K562 (cell line): Measurements from ENCODE around the gene RIIAD1. TPM values are rescaled to one million over a fixed set of nuclear protein-coding genes. Genes with fewer than 3 reads are reported as not detected.

ENCODE experiments used
- ATAC-seq: fragments of 200-7000 bp; cut with Tn5 transposase; 3 replicates; pipeline ENCODE4 v1.9.1; 2020; ENCODE audit warnings: moderate library complexity
- BruUV-seq: library from RNA; stranded (reverse); fragments of 400-500 nt; replicated peaks from 2 replicates; lab custom pipeline; 2021; lab: Mats Ljungman, UMichigan
- CTCF ChIA-PET: fragments of 300-600 bp; formaldehyde crosslinking; extraction: SDS; loops from one replicate; lab custom pipeline; 2021; ENCODE audit warnings: low intra/inter-chr PET ratio; lab: Yijun Ruan, JAX
- POLR2A ChIA-PET: fragments of 300-600, 350-650 bp; sonication (Branson Sonifier 250); formaldehyde crosslinking; extraction: SDS; loops from one replicate; lab custom pipeline; 2021; ENCODE audit warnings: antibody characterized with exemption, inconsistent platforms; lab: Yijun Ruan, JAX
- DNase-seq, 4 experiments: peaks; one replicate each; pipeline versions ENCODE4 v3.0.0 to v3.0.0-alpha.2; 2011 to 2018; ENCODE audit warnings: low spot score in 3 of 4, mixed read lengths in 3 of 4; ENCODE audit errors: extremely low read depth in 1 of 4
- FAIRE-seq: peaks from 2 replicates; lab custom pipeline; 2011; peaks lifted over from hg19 to GRCh38; lab: Jason Lieb, UNC
- H2AFZ ChIP-seq: 2 replicates; pipeline ENCODE4 v1.6.0; 2011; ENCODE audit warnings: low read depth, low read length, control low read depth, inconsistent platforms
- H3K27ac ChIP-seq: fragments of 200-600 bp; 3 replicates; pipeline ENCODE4 v1.8.0; 2011; ENCODE audit warnings: low read depth, mild to moderate bottlenecking, control low read depth, inconsistent platforms, low read length, moderate library complexity, mixed read lengths; ENCODE audit errors: extremely low read depth
- H3K27me3 ChIP-seq, 2 experiments: fragments of 300-600 bp in 1 of 2; 2 replicates in 1 of 2; 3 replicates in 1 of 2; pipeline versions ENCODE4 v1.6.0 to v1.8.0; 2011; ENCODE audit warnings: inconsistent platforms in 2 of 2, low read length in 2 of 2, mild to moderate bottlenecking in 1 of 2, mixed read lengths in 1 of 2, moderate library complexity in 1 of 2; ENCODE audit not compliant: control insufficient read depth in 2 of 2, insufficient read depth in 2 of 2
- H3K36me3 ChIP-seq: fragments of 300-600 bp; 3 replicates; pipeline ENCODE4 v1.8.0; 2011; ENCODE audit warnings: mild to moderate bottlenecking, low read length, inconsistent platforms; ENCODE audit not compliant: control insufficient read depth, insufficient read depth
- H3K4me1 ChIP-seq, 2 experiments: fragments of 200-600 bp in 1 of 2; replicated peaks in 1 of 2; 2 replicates in 1 of 2; 3 replicates in 1 of 2; pipeline versions ENCODE4 v1.5.1 to v1.8.0; 2011; ENCODE audit warnings: inconsistent platforms in 2 of 2, low read length in 2 of 2, mild to moderate bottlenecking in 1 of 2, mixed read lengths in 1 of 2, moderate library complexity in 1 of 2; ENCODE audit not compliant: control insufficient read depth in 2 of 2, insufficient read depth in 2 of 2
- H3K4me2 ChIP-seq: 2 replicates; pipeline ENCODE4 v1.6.1; 2011; ENCODE audit warnings: low read length, control low read depth, inconsistent platforms, mixed read lengths; ENCODE audit not compliant: insufficient read depth
- H3K4me3 ChIP-seq: fragments of 200-600 bp; sonication (generic), shearing (Covaris generic); 2 replicates; pipeline ENCODE4 v1.5.1; 2016; ENCODE audit warnings: control low read depth, inconsistent platforms
- H3K79me2 ChIP-seq: fragments of 200-600 bp; 3 replicates; pipeline ENCODE4 v1.8.0; 2011; ENCODE audit warnings: low read length, inconsistent platforms; ENCODE audit not compliant: control insufficient read depth, insufficient read depth
- H3K9ac ChIP-seq, 2 experiments: 2 replicates each; pipeline versions ENCODE4 v1.6.0 to v1.6.1; 2011; ENCODE audit warnings: low read depth in 2 of 2, low read length in 2 of 2, control low read depth in 1 of 2, inconsistent platforms in 1 of 2, mild to moderate bottlenecking in 1 of 2, mixed read lengths in 1 of 2; ENCODE audit not compliant: insufficient read depth in 1 of 2
- H3K9me1 ChIP-seq: one replicate; pipeline ENCODE4 v1.6.0; 2011; ENCODE audit warnings: inconsistent platforms, mild to moderate bottlenecking, low read length, moderate library complexity; ENCODE audit not compliant: control insufficient read depth, insufficient read depth
- H3K9me3 ChIP-seq: replicated peaks from 2 replicates; pipeline ENCODE4 v1.5.1; 2011; ENCODE audit warnings: low read depth, low read length, inconsistent platforms; ENCODE audit not compliant: control insufficient read depth, insufficient read depth
- H4K20me1 ChIP-seq: replicated peaks from 2 replicates; pipeline ENCODE4 v1.6.1; 2011; ENCODE audit warnings: low read length, inconsistent platforms, mixed read lengths; ENCODE audit not compliant: control insufficient read depth, insufficient read depth
- ATF7 ChIP-seq: fragments of 450-650 bp; IDR thresholded peaks from 2 replicates; pipeline ENCODE4 v1.7.1; 2014; ENCODE audit warnings: mild to moderate bottlenecking, moderate library complexity
- CBX3 ChIP-seq, 2 experiments: IDR thresholded peaks; 1 replicate in 1 of 2; 2 replicates in 1 of 2; pipeline ENCODE4 v1.6.1; 2012; ENCODE audit warnings: inconsistent platforms in 2 of 2, low read length in 2 of 2, borderline replicate concordance in 1 of 2, control low read depth in 1 of 2
- E2F6 ChIP-seq, 2 experiments: IDR thresholded peaks; 2 replicates each; pipeline ENCODE4 v1.6.1; 2011; ENCODE audit warnings: borderline replicate concordance in 1 of 2, control low read depth in 1 of 2, low read depth in 1 of 2, low read length in 1 of 2, mild to moderate bottlenecking in 1 of 2, mixed read lengths in 1 of 2, moderate library complexity in 1 of 2; ENCODE audit not compliant: insufficient read depth in 1 of 2, insufficient read length in 1 of 2, poor library complexity in 1 of 2, severe bottlenecking in 1 of 2; ENCODE audit errors: extremely low read depth in 1 of 2
- KDM1A ChIP-seq, 2 experiments: fragments of 450-650 bp; IDR thresholded peaks; 2 replicates each; pipeline ENCODE4 v1.6.1; 2016; ENCODE audit warnings: mild to moderate bottlenecking in 2 of 2
- SIN3A ChIP-seq, 2 experiments: fragments of 150-350 bp in 1 of 2; IDR thresholded peaks; 2 replicates each; pipeline ENCODE4 v1.6.1; 2011 to 2016; ENCODE audit warnings: borderline replicate concordance in 2 of 2, low read depth in 2 of 2, low read length in 2 of 2, mild to moderate bottlenecking in 2 of 2, moderate library complexity in 2 of 2; ENCODE audit not compliant: control insufficient read depth in 1 of 2
- SRSF3 ChIP-seq: fragments of 200-400 bp; formaldehyde crosslinking; IDR thresholded peaks from 2 replicates; pipeline ENCODE4 v1.6.1; 2016; ENCODE audit warnings: mild to moderate bottlenecking, low read length, moderate library complexity; ENCODE audit not compliant: insufficient read depth
- ZFP1 ChIP-seq: fragments of 450-650 bp; formaldehyde crosslinking; IDR thresholded peaks from 2 replicates; pipeline ENCODE4 v1.4.0; 2020; ENCODE audit warnings: mild to moderate bottlenecking, mixed read lengths
- ZNF584 ChIP-seq: fragments of 200-800 bp; sonication (Bioruptor generic); IDR thresholded peaks from 2 replicates; pipeline ENCODE4 v1.6.1; 2016; ENCODE audit warnings: low read depth, mild to moderate bottlenecking, missing genetic modification characterization, missing compliant biosample characterization
- ZNF707 ChIP-seq: fragments of 250-450 bp; sonication (Bioruptor Pico); conservative IDR thresholded peaks from 2 replicates; pipeline ENCODE4 v1.8.0; 2022; ENCODE audit warnings: inconsistent platforms, mild to moderate bottlenecking, moderate library complexity
- ZNF766 ChIP-seq: fragments of 200-800 bp; sonication (Bioruptor generic); conservative IDR thresholded peaks from 2 replicates; pipeline ENCODE4 v1.6.1; 2016; ENCODE audit warnings: missing genetic modification characterization, missing compliant biosample characterization
- WGBS: fragments of 100-300 bp; shearing (Covaris generic); methylation state at CpG from one replicate; pipeline ENCODE4 v1.1.6; 2016; ENCODE audit warnings: low coverage, mixed read lengths; ENCODE audit not compliant: insufficient coverage; ENCODE audit errors: missing lambda C conversion rate; 5-methylcytosine and 5-hydroxymethylcytosine counted together
- in situ Hi-C: fragments of 300-500 bp; cut with MboI; formaldehyde crosslinking; loops from 4 replicates; pipeline ENCODE4 v1.15.0; 2018; ENCODE audit warnings: inconsistent platforms, mixed read lengths
- intact Hi-C: fragments of 100-400 bp; cut with micrococcal nuclease; formaldehyde crosslinking; loops from 2 replicates; pipeline ENCODE4 v1.14.2; 2022
- polyA plus RNA-seq, 8 experiments: library from polyadenylated mRNA; depleted of rRNA in 4 of 8; stranded (reverse) in 5 of 8; unstranded in 3 of 8; fragments of >200 nt; fragmentation: Nextera tagmentation in 2 of 8; fragmentation: Illumina TruSeq in 1 of 8; extraction: Ambion mirVana in 2 of 8; extraction: Trizol in 1 of 8; gene quantifications; 2 replicates each; pipeline versions ENCODE4 v1.2.1 to v1.2.3, GENCODE V29; 2011 to 2014; ENCODE audit warnings: inconsistent platforms in 1 of 8, missing spikeins in 1 of 8
- total RNA-seq, 7 experiments: library from RNA; depleted of rRNA in 6 of 7; stranded (reverse); fragments of >200 nt in 6 of 7; fragmentation: Illumina TruSeq in 2 of 7; extraction: Trizol in 2 of 7; gene quantifications; 2 replicates each; pipeline versions ENCODE4 v1.2.1 to v1.2.3, GENCODE V29; 2011 to 2021; ENCODE audit warnings: low replicate concordance in 1 of 7
- TF ChIP-seq, protein P1 (sequence below): sonication (generic); formaldehyde crosslinking; IDR thresholded peaks from 2 replicates; pipeline ENCODE4 v1.8.0; 2022; ENCODE audit warnings: mild to moderate bottlenecking, low read depth, missing genetic modification reagents
- TF ChIP-seq, protein P2 (sequence below): fragments of 250-450 bp; sonication (Bioruptor Pico); IDR thresholded peaks from 2 replicates; pipeline ENCODE4 v1.6.1; 2021; ENCODE audit warnings: mild to moderate bottlenecking

The RIIAD1 gene
- total and polyA plus RNA-seq, 9 of the 15 experiments (the other 6 are each of a cell fraction or from before 2014, with no cell fraction given): not detected

DNA sequence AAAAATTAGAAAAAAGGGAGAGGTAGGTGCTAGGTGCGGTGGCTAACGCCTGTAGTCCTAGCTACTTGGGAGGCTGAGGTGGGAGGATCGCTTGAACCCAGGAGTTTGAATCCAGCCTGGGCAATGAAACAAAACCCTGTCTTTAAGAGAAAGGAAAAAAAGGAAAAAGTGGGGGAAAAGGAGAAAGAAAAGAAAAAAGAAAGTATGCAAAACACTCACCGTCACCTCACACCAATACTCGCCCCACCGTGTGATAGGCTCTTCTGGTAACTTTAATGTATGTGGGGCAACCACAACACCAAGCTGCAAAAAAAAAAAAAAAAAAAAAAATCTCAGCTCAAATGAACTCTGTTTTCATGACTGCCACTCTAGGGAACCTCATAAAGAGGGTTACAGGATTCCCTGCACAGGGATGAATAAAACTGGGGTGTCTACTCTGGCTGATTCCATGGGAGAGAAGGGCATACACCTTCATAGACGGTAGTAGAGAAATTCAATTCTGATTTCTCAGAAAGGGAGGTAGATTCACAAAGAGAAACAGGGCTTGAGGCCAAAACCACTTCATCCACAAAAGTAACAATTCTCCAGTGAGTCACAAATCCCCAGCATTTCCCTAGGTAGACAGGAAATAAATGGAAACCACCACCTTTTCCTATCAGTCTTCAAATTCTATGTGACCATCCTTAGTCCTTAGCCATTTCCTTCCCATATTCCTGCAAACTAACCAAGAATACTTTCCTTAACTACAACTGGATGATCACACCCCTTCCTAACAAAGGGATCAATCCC is 39.5 kb downstream of the RIIAD1 start (continued):
- TF ChIP-seq E2F6 (IDR thresholded peaks at IDR 0.05; ENCODE audit: borderline replicate concordance in 1 of 2, extremely low read depth in 1 of 2, insufficient read depth in 1 of 2, insufficient read length in 1 of 2, low read depth in 1 of 2, low read length in 1 of 2, poor library complexity in 1 of 2, severe bottlenecking in 1 of 2): no peak

DNA sequence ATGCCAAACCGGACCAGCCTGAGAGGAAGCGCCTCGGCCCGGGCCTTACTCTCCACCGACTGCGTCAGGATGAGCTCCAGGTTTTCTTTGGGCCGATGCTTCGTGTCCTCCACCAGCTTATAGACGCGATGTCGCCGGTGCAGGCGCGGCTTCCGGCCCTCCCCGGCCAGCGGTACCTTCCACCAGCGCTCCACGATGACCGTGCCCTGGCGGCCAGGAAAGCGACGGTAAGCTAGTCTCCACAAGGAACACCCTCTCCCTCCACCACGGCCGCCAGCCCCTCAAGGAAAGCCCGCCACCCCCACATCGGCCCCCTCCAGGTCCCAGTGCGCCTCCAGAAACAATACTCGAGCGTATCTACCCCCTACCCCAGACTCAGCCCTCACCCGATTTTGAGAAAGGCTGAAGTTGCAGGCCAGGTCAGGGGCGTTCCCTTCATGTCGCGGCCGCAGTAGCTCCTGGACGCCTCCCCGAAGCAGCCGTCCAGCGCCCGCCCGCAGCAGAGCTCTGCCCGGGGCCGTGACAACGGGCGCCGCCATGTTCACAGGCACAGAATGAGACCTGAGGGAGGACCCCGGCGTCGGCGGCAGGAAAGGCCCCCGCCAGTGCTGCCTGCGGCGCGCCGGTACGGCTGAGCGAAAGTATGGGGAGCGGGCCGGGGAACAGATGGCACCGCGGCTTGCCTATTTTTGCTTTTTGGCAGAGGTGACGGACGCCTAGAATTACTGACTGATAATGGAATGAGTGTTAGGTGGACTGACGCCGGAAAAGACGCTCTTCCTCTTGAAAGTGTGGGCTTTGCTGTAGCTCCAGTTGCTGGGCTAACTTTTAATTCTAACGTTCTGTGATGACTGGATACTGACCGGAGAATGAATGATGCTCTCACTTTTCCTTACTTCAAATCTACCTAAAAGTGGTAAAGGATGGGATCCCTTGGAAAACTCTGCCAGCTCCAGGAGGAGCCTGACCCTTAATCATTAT is 41.9 kb downstream of the RIIAD1 start, which contains the start of gene MRPL9:
Gene MRPL9 (minus strand): TSS at position 556 of the 981 bp plus-strand sequence. CDS start 17 bp downstream, at position 539.
- DNase-seq (peak; percentile 88 to 92 (median 91)), FAIRE-seq (peak; percentile 80), ATAC-seq (peak; percentile 99)
- POLR2A ChIA-PET: interaction anchor here (0.5 to 2.9 kb wide), 17 partner anchors 9 to 739 kb away, joined by 3 to 13 read pairs (median 3); partner anchors contain the start of genes CELF3 and TUFT1
- peaks cover 23% of the 10 kb centered on the region; the same call in 2 of the 3 replicates for H3K79me2 ChIP-seq
- H3K4me2 ChIP-seq: peak within 1 kb of the TSS; percentile 93
- H2AFZ ChIP-seq: peak within 1 kb of the TSS; percentile 97
- H3K9me1 ChIP-seq: no peaks in the 10 kb centered on the region
- H3K36me3 ChIP-seq: peaks cover 36% of the 10 kb centered on the region; the same call in 2 of the 3 replicates
- H3K4me3 ChIP-seq: peak within 1 kb of the TSS; percentile 95
- H3K9ac ChIP-seq: peak within 1 kb of the TSS; percentile 94 to 96
- H3K27me3 ChIP-seq: no peaks in the 10 kb centered on the region
- WGBS: 1% methylated on average over 67 of the region's 68 CpGs
- no peaks in the 10 kb centered on the region for H4K20me1 ChIP-seq
- H3K27ac ChIP-seq: peak within 1 kb of the TSS; percentile 88
- CTCF ChIA-PET: no interaction called here
- in situ Hi-C loops: no loop called here
- no peaks in the 10 kb centered on the region for H3K9me3 ChIP-seq
- intact Hi-C loops: no loop called here
- BruUV-seq: TSS peak; percentile 98
- peaks cover 3 to 8% of the 10 kb centered on the region in 2 experiments; a peak in 2 of 5 replicates for H3K4me1 ChIP-seq
- TF ChIP-seq KDM1A (IDR thresholded peaks at IDR 0.05): no peak
- peak; percentile 68 for TF ChIP-seq ATF7
- no peak for TF ChIP-seq ZFP1 (CRISPR knock-in tag)
- no peak for TF ChIP-seq ZNF584
- TF ChIP-seq SRSF3: no peak
- peak; percentile 66; the same call in 1 of the 2 replicates for TF ChIP-seq ZNF766 (CRISPR knock-in tag)
- TF ChIP-seq CBX3 (IDR thresholded peaks at IDR 0.05; ENCODE audit: borderline replicate concordance in 1 of 2, low read length in 2 of 2): no peak
- TF ChIP-seq SIN3A (IDR thresholded peaks at IDR 0.05; ENCODE audit: borderline replicate concordance in 2 of 2, control insufficient read depth in 1 of 2, low read depth in 2 of 2, low read length in 2 of 2): peak; percentile 68 to 79; a peak in 2 of 4 replicates
- TF ChIP-seq, protein P1, sequence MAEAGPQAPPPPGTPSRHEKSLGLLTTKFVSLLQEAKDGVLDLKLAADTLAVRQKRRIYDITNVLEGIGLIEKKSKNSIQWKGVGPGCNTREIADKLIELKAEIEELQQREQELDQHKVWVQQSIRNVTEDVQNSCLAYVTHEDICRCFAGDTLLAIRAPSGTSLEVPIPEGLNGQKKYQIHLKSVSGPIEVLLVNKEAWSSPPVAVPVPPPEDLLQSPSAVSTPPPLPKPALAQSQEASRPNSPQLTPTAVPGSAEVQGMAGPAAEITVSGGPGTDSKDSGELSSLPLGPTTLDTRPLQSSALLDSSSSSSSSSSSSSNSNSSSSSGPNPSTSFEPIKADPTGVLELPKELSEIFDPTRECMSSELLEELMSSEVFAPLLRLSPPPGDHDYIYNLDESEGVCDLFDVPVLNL (CRISPR knock-in tag): no peak
- TF ChIP-seq, protein P2, sequence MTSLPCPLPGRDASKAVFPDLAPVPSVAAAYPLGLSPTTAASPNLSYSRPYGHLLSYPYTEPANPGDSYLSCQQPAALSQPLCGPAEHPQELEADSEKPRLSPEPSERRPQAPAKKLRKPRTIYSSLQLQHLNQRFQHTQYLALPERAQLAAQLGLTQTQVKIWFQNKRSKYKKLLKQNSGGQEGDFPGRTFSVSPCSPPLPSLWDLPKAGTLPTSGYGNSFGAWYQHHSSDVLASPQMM (CRISPR knock-in tag): no peak
- no peak for TF ChIP-seq ZNF707 (CRISPR knock-in tag)
